Cardiac fibroblast (primary cell): ENCODE results near the gene IL27RA.
"Not testable (repeated sequence)": the region's sequence is repeated elsewhere in the genome, so short reads cannot be mapped to it uniquely, and the experiment has no call there.

Experiments used
- DNase-seq, 2 donors: peaks; one replicate each; pipeline versions ENCODE4 v3.0.0 to v3.0.0-alpha.2; 2010; ENCODE audit warnings: low read depth in 2 of 2
- H3K4me3 ChIP-seq, 2 donors: replicated peaks in 1 of 2; 1 replicate in 1 of 2; 2 replicates in 1 of 2; pipeline ENCODE4 v1.5.1; 2011; ENCODE audit warnings: low read depth in 2 of 2, low read length in 2 of 2, mild to moderate bottlenecking in 2 of 2, moderate library complexity in 1 of 2
- TF ChIP-seq, protein P1 (sequence below): IDR thresholded peaks from one replicate; pipeline ENCODE4 v1.5.1; 2011; ENCODE audit warnings: low read depth, mild to moderate bottlenecking, low read length, inconsistent platforms

Gene IL27RA

DNA sequence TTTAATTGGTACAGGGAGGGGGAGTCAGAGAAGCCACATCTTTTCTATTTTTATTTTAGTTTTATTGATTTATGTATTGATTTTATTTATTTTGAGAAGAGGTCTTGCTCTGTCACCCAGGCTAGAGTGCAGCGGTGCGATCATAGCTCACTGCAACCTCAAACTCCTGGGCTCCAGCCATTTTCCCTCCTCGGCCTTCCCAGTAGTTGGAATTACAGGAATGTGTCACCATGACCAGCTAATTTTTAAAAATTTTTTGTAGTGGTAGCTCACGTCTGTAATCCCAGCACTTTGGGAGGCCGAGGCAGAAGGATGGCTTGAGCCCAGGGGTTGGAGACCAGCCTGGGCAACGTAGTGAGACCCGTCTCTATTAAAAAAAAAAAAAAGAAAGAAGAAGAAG, 4.1 kb downstream of the IL27RA start:
- H3K4me3 ChIP-seq, result no peak overlapping the region
- TF ChIP-seq, protein P1, sequence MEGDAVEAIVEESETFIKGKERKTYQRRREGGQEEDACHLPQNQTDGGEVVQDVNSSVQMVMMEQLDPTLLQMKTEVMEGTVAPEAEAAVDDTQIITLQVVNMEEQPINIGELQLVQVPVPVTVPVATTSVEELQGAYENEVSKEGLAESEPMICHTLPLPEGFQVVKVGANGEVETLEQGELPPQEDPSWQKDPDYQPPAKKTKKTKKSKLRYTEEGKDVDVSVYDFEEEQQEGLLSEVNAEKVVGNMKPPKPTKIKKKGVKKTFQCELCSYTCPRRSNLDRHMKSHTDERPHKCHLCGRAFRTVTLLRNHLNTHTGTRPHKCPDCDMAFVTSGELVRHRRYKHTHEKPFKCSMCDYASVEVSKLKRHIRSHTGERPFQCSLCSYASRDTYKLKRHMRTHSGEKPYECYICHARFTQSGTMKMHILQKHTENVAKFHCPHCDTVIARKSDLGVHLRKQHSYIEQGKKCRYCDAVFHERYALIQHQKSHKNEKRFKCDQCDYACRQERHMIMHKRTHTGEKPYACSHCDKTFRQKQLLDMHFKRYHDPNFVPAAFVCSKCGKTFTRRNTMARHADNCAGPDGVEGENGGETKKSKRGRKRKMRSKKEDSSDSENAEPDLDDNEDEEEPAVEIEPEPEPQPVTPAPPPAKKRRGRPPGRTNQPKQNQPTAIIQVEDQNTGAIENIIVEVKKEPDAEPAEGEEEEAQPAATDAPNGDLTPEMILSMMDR, result no peak
- peak in 1 of 2 donors; percentile 24 for DNase-seq

DNA sequence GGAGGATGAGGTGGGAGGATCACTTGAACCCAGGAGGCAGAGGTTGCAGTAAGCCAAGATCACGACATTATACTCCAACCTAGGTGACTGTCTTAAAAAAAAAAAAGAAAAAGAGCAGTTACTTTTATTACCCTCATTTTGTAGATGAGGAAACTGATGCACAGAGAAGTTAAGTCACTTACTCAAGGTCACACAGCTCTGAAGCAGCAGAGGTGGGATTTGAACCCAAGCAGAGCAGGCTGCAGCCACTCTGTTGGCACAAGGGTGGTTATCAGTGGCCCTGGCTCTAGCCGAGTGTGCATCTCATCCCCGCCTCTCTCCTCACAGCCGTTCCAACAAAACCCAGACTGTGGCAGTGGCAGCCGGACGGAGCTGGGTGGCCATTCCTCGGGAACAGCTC, 7.6 kb downstream of the IL27RA start:
- DNase-seq, result no peak

DNA sequence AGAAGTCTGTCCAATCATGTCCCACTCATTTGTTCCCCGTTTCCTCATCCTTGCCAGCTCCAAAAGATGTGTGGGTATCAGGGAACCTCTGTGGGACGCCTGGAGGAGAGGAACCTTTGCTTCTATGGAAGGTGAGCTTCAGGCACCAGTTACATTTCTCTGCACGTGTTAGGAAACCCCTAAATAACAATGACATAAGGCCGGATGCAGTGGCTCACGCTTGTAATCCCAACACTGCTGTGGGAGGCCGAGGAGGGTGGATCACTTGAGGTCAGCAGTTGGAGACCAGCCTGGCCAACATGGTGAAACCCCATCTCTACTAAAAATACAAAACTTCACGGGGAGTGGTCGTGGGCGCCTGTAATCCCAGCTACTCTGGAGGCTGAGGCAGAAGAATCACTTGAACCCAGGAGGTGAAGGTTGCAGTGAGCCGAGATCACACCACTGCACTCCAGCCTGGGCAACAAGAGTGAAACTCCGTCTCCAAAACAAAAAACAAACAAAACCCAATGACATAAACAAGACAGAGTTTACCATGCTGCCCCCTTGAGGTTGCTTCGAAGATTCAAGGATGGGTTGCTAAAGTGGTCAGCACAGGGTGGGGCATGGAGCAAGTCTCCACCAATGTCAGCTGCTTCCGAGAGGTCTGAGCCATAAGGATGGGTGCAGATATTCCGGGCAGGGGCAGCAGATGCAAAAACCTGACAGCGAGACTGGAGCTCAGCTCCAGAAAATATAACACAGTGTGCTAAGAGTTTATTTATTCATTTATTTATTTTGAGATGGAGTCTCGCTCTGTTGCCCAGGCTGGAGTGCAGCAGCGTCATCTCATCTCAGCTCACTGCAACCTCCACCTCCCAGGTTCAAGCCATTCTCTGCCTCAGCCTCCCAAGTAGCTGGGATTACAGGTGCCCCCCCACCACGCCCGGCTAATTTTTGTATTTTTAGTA, 11.4 kb downstream of the IL27RA start:
- peak; percentile 87 to 89 for DNase-seq
- not testable (repeated sequence) for H3K4me3 ChIP-seq
- TF ChIP-seq, protein P1, result peak; percentile 61

More for the DNA sequence above, 7.6 kb downstream of the IL27RA start:
- no peak overlapping the region for H3K4me3 ChIP-seq
- TF ChIP-seq, protein P1, result no peak

DNA sequence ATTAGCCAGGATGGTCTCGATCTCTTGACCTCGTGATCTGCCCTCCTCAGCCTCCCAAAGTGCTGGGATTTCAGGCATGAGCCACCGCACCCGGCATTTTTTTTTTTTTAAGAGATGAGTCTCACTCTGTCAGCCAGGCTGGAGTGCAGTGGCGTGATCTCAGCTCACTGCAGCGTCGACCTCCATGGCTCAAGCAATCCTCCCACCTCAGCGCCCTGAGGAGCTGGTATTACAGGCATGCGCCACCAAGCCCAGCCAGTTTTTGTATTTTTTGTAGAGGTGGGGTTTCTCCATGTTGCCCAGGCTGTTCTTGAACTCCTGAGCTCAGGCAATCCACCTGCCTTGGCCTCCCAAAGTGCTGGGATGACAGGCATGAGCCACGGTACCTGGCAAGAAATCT, 16.3 kb downstream of the IL27RA start:
- DNase-seq, H3K4me3 ChIP-seq: not testable (repeated sequence)

DNA sequence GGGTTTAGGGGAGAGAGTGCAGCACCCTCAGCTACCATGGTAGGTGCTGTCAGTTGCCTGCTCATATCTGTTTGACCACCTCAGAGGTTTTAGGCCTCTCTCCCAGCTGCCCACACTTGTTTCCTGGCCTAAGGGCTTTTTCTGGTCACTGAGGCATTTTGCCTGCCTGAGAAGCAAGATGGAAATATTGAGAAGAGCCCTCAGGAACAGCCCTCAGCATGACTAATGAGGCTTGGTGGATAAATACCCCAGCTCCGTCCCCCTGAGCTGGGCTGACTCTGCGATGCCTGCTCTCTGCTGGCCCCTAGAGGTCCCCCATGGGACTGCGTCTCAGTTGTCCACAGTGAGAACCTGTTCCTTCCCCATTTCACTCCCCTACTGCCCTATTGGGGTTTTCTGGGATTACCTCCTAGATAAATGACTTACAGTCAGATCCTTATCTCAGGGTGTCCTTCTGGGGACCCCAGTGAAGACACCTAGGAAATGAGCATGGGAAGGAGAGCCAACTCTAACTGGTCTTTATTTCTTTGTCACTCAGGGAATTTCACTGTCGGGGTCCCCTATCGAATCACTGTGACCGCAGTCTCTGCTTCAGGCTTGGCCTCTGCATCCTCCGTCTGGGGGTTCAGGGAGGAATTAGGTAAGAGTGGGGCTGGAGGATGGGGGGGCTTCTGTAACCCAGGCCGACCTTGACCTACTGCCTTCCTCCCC, 17.0 kb downstream of the IL27RA start:
- TF ChIP-seq, protein P1, result peak; percentile 95
- peak in 1 of 2 donors; percentile 46 for DNase-seq
- no peak overlapping the region for H3K4me3 ChIP-seq

DNA sequence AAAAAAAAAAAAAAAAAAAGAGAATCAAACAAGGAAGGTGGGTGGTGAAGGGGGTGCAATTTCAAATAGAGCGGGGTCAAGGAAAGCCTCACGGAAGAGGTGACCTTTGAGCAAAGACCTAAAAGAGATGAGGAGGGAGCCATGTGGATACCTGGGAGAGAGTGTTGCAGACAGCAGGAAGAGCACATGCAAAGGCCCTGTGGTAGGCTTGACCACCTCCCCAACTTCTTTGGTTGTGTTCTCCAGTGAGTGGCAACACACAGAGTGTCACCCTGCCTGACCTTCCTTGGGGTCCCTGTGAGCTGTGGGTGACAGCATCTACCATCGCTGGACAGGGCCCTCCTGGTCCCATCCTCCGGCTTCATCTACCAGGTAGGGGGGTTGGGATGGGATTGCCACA, 18.9 kb downstream of the IL27RA start:
- TF ChIP-seq, protein P1, result no peak
- DNase-seq, result no peak

DNA sequence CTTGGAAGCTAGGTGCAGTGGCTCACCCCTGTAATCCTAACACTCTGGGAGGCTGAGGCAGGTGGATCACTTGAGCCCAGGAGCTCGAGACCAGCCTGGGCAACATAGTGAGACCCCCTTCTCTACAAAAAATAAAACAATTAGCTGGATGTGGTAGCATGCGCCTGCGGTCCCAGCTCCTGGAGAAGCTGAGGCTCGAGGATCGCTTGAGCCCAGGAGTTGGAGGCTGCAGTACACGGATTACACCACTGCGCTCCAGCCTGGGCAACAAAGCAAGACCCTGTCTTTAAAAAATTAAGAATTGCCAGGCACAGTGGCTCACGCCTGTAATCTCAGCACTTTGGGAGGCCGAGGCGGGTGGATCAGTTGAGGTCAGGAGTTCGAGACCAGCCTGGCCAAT, 19.4 kb downstream of the IL27RA start:
- not testable (repeated sequence) for H3K4me3 ChIP-seq, DNase-seq
- TF ChIP-seq, protein P1, result peak; percentile 6

More for the DNA sequence above, 18.9 kb downstream of the IL27RA start:
- no peak overlapping the region for H3K4me3 ChIP-seq
